G401 (cell line): ENCODE measurements around the gene GSK3B. TPM values are rescaled to one million over a fixed set of nuclear protein-coding genes. Genes with fewer than 3 reads are reported as not detected.
"Not testable (repeated sequence)": the region's sequence is repeated elsewhere in the genome, so short reads cannot be mapped to it uniquely, and the experiment has no call there.

Experiments used
- DNase-seq: peaks from one replicate; pipeline ENCODE4 v3.0.0-alpha.2; 2015; ENCODE audit warnings: low spot score
- in situ Hi-C: cut with HindIII; loops from 2 replicates; pipeline ENCODE4 v1.10.0; 2016; ENCODE audit warnings: low sequenced_read_pairs, mixed read lengths
- total RNA-seq: library from RNA; depleted of rRNA; stranded (reverse); fragments of >200 nt; shearing (Covaris generic); gene quantifications from 2 replicates; pipeline ENCODE4 v1.2.3, GENCODE V29; 2014

GSK3B gene
- total RNA-seq, 1 experiment from 2014 or later: 22.7 TPM

- in situ Hi-C loops: no loop called here
- no peak for DNase-seq
Observed at GRCh38 chr3:120064641-120065040, 29.6 kb downstream of the GSK3B start.

DNA sequence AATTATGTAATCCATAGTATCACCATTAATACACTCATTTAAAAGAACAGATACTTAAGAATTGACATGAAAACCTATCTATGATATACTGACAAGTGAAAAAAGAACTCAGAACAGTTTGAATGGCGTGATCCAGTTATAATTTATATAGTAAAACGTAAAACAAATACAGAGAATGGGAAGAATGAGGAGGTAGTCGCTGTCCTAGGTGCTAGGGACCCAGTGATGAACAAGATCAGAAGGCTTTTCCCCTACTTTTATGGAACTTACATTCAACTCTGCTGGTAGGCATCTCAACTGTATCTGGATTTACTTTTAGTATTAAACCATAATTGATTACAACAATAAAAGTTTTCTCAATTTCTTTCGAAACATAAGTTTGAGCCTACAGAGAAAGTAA, 31.8 kb downstream of the GSK3B start:
- DNase-seq: no peak
- in situ Hi-C loops: no loop called here

DNA sequence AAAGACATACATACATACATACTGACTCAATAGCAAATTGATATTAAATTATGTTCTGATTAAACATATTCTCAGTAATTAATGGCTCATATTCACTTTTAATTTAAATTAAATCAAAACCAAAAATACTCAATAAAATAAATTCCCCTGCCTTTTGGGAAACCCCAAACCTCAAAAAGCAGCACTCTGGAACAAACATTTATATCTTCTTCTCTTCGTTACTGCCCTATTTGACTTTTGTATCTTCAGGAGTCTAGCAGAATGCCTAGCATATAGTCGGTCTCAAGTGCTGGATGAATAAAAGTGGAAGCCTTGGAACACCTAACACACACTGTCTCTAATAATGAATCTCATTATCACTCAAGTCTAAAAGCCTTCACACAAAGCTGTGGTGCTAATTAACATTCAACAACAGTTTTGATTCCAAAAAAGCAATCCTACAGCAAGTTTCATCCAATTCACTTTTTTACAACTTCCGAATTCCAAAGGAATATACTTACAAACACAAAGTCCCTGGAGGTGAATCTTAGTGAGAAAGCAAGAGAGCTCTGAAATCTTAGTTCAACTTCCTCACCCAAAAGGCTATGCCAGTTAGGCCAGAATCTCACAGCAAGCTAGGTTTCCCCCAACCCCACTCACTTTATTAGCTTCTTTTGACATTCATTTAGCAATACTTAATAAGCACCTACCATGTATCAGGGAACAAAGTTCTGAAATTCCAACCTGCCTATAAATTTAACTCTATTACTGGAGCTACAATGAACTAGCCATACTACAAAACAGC, 35.0 kb downstream of the GSK3B start:
- in situ Hi-C loops: no loop called here

GRCh38 chr3:120057626-120058025, 36.6 kb downstream of the GSK3B start:
- in situ Hi-C loops: no loop called here
- no peak for DNase-seq

More for the DNA sequence above, 35.0 kb downstream of the GSK3B start:
- no peak for DNase-seq

GRCh38 chr3:120057029-120057428, 37.2 kb downstream of the GSK3B start:
- in situ Hi-C loops: no loop called here
- DNase-seq: no peak

DNA sequence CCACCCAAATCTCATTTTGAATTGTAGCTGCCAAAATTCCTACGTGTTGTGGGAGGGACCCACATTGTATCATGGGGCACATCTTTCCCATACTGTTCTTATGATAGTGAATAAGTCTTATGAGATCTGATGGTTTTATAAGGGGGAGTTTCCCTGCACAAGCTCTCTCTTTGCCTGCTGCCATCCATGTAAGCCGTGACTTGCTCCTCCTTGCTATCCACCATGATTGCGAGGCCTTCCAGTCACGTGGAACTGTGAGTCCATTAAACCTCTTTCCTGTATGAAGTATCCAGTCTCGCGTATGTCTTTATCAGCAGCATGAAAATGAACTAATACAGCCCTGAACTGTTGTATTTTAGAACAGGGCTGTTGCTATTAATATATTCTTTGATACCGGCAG, 40.6 kb downstream of the GSK3B start:
- DNase-seq, in situ Hi-C loops: not testable (repeated sequence)

DNA sequence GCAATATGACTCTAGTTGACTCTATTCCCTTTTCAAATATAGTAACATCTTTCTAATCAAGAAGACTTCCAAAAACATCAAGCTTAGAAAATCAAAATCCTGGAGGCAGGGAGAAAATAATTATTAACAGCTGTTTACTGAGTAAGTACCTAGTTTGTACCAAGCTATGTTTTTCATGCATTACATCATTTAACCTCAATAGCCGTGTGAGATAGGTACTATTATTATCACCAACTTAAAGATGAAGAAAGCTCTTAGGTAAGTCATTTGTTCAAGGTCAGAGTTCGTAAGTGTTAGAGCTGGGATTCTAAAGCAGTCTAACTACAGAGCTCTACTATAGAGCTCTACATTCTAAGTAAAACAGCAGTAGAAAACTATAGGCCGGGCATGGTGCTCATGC, 41.6 kb downstream of the GSK3B start:
- in situ Hi-C loops: no loop called here
- DNase-seq: no peak

GRCh38 chr3:120052225-120052624, 42.0 kb downstream of the GSK3B start:
- in situ Hi-C loops: no loop called here
- DNase-seq: no peak

DNA sequence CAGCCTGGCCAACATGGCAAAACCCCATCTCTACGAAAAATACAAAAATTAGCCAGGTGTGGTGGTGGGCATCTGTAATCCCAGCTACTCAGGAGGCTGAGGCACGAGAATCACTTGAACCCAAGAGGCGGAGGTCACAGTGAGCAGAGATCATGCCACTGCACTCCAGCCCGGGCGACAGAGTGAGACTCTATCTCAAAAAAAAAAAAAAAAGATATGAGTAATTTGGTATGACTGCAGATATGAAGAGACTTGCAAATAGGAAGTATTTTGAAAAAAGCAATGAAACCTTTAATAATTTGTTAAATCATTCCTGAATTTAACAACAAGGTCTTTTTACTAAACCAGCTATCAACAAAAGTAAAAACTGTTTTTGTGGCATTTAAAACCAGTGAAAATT, 42.7 kb downstream of the GSK3B start:
- DNase-seq, in situ Hi-C loops: not testable (repeated sequence)

DNA sequence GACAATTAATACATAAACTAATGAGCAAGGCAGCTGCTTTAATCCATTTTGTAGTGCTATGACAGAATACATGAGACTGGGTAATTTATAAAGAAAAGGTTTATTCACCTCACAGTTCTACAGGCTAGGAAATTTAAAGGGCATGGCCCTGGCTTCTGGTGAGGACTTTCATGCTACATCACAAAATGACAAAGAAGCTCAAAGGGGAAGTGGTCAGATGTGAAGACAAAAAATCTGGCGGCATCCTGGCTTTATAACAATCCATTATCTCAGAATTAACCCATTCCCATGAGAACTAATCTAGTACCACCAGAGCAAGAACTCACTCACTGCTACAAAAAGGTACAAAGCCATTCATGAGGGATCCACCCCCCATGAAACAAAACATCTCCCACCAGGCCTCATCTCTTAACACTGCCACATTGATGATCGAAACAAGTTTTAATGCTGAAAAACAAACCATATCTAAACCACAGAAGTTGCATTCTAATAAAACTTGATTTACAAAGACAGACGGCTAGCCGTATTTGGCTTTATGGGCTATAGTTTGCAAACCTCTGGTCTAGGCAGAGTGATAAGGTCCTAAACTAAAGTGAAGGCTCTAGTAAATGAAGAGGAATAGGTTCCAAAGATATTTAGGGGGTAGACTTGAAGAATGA, 44.2 kb downstream of the GSK3B start:
- no peak for DNase-seq
- in situ Hi-C loops: no loop called here

DNA sequence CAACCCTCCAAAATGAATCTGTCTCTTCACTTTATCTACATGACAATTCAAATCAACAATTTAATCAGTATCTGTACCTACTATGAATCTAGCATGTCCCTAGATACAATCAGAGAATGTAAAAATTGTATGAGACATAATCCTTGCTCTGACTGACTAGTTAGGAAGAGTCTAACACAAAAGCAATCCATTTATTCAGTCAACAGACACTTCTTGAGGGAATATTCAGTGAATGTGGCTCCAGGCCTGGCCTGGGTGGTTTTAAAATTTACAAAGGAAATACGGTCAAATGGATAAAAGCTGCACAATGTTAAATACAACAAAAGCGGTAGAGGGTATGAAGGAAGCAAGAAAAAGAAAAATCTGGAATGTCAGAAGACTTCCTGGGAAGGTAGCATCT, 45.2 kb downstream of the GSK3B start:
- in situ Hi-C loops: no loop called here
- DNase-seq: no peak

DNA sequence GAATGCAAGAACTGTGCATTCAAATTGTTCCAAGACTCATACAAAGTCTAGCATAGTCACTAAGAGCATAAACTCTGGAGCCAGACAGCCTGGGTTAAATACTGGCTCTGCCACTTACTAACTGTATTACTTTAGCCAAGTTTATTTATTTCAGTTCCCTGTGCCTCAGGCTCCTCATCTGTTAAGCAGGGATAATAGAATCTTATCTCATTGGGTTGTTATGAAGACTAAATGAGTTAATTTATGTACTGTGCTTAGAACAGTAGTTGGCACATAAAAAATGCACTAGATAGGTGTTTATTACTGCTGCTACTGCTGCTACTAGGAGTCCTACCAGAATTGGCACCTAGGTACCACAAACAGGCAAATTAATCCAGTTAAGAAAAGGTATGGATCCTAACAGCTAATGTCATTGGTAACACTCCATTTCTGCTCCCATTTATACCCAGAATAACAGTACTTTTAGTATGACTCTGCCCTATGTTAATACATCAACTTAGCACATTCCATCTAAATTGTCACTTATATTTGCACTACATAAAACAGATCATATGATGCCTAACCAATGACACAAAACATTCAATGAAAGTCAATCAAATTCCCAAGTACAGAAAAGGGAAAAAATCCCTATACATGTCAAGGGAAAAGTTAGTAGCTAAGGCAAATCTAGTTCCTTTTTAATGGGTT, 45.7 kb downstream of the GSK3B start:
- in situ Hi-C loops: no loop called here

GRCh38 chr3:120047686-120048085, 46.6 kb downstream of the GSK3B start:
- in situ Hi-C loops: no loop called here
- DNase-seq: no peak

More for the DNA sequence above, 45.7 kb downstream of the GSK3B start:
- no peak for DNase-seq

GRCh38 chr3:120040813-120041377, 53.4 kb downstream of the GSK3B start:
- DNase-seq: no peak
- in situ Hi-C loops: no loop called here

DNA sequence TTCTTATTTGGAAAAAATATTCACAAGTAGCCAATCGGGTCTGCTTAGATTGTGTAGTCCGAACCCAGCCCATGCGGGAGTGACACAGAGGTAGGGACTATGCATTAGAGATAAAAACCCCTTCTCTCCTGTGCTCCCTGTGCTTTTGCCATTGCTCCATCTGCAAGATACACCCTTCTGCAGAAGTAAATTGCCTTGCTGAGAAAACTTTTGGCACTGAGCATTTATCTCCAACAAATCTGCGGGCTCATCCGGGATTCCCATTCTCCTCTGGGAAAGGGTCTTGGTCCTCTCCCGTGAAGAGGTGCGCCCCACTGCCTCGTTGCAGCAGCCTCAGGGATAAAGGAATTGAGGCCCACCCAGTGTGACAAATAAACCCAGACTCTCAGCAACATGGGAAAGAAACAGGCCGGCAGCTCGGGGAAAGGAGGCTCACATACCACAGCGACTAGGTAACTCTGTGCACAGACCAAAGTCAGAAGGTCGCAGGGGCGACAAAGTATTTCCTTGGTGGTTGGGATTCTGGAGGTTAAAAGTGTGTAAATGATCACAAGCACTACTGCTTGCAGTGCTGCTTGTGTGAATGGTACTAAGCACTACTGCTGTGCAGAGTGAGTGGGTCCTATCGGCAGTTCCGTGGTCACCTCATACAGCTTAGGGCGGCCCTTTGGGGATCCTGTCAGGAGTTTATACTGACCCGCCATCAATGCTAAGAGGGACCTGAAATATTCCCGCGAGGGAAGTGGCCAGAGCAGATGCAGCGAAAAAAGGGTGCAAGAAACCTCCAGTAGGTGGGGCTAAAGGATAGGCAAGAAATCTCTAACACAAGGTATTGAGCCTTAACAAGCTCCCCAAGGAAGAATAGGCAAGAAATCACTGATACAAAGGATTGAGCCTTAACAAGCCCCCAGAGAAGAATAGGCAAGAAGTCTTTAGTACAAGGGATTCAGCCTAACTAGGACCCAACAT, 54.3 kb downstream of the GSK3B start:
- in situ Hi-C loops: no loop called here
- no peak for DNase-seq

- in situ Hi-C loops: no loop called here
- DNase-seq: no peak
Observed at GRCh38 chr3:120033596-120033995, 60.7 kb downstream of the GSK3B start.

- no peak for DNase-seq
- in situ Hi-C loops: no loop called here
Observed at GRCh38 chr3:120031561-120031960, 62.7 kb downstream of the GSK3B start.

DNA sequence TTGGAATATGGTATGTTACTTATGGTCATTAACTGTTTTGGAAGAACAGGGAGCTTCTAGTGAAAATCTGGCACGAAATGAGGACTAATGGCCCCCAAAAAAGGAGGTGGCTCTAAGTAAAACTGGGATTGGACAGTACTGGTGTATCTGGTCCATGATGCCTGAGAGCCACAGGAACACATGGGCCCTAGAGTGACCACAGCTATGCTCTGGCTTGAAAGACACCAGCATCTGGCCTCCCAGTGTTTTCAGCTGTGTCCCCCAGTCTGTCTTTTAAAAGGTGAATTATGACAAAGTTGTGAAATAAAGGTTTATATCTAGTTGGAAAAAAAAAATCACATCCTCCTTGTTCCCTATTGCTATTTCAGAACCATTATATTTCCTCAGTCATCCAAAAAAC, 64.5 kb downstream of the GSK3B start:
- no peak for DNase-seq
- in situ Hi-C loops: no loop called here
